Measurements from ENCODE around the gene NAT8L.

DNA sequence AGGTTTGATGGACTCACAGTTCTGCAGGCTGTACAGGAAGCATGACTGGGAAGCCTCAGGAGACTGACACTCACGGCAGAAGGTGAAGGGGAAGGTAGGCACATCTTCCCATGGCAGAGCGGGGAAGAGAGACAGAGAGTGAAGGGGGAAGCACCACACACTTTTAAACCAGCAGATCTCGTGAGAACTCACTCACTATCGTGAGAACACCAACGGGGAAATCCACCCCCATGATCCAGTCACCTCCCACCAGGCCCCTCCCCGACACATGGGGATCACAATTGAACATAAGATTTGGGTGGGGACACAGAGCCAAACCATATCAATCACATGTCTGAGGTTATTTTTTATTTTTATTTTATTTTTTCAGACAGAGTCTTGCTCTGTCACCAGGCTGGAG, 4.9 kb upstream of the NAT8L start:
- TF ChIP-seq, protein P1, sequence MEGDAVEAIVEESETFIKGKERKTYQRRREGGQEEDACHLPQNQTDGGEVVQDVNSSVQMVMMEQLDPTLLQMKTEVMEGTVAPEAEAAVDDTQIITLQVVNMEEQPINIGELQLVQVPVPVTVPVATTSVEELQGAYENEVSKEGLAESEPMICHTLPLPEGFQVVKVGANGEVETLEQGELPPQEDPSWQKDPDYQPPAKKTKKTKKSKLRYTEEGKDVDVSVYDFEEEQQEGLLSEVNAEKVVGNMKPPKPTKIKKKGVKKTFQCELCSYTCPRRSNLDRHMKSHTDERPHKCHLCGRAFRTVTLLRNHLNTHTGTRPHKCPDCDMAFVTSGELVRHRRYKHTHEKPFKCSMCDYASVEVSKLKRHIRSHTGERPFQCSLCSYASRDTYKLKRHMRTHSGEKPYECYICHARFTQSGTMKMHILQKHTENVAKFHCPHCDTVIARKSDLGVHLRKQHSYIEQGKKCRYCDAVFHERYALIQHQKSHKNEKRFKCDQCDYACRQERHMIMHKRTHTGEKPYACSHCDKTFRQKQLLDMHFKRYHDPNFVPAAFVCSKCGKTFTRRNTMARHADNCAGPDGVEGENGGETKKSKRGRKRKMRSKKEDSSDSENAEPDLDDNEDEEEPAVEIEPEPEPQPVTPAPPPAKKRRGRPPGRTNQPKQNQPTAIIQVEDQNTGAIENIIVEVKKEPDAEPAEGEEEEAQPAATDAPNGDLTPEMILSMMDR (IDR thresholded peaks at IDR 0.05; ENCODE audit: low read length): no peak
- TF ChIP-seq EZH2 (IDR thresholded peaks at IDR 0.05; ENCODE audit: borderline replicate concordance, low read length): no peak

All from OCI-LY1 (cell line).